GM19468 (cell line): ENCODE results near the gene PTPN21.

Experiments
- ATAC-seq: cut with Tn5 transposase; IDR thresholded peaks from one replicate; pipeline ENCODE4 v1.9.1; 2021; ENCODE audit warnings: mild to moderate bottlenecking, moderate library complexity, moderate number of reproducible peaks; ENCODE audit not compliant: unreplicated experiment; ENCODE audit errors: extremely low read depth

PTPN21 gene

GRCh38 chr14:88476825-88477224, 78.0 kb downstream of the PTPN21 start:
- ATAC-seq, result no peak

DNA sequence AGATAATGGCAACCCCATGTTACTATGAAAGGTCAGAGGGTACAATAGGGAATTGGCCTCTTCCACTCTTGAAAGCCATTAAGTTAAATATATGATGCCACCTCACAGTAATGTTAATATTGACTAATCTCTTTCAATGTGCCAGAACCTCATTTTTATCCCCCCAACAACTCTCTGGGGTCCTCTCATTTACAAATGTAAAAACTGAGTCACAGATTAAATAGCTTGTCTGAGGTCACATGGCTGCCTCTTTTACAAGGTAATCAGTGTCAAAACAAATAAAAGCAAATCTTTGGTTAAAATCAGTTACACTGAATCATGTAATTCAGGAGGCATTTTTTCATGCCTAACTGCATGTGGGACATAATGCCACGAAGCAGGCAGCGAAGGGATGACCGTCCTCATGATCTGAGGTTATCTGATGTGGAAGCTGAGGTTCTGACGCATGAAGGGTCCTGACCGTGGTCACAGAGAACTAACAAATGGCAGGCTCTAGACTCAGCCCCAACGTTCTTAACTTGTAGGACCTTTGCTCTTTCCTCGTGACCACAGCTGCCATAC, 78.5 kb downstream of the PTPN21 start:
- no peak for ATAC-seq

GRCh38 chr14:88473791-88474190, 81.0 kb downstream of the PTPN21 start:
- no peak for ATAC-seq

- ATAC-seq, result no peak
These were observed 84.0 kb downstream of the PTPN21 start for GRCh38 chr14:88470542-88471440.

- ATAC-seq, result no peak
These were observed 86.4 kb downstream of the PTPN21 start for GRCh38 chr14:88468406-88468805.

GRCh38 chr14:88463318-88463717, 91.5 kb downstream of the PTPN21 start:
- no peak for ATAC-seq

DNA sequence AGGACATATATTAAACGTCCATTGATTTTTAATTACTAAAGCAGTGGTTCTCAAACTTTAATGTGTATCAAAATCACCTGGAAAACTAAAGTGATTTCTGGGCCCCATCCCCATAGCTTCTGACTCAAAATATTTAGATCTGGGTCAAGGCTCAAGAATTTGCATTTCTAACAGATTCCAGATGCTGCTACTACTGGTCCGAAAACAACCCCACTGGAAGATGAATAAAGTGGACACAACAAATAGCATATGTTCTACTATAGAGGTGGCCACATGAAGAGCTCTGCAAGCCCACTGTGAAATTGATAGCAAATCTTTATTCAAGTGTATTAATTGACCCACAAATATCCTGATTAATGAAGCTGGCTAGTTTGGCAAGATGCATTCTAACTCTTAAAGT, 99.9 kb downstream of the PTPN21 start:
- ATAC-seq, result no peak

- ATAC-seq, result no peak
These were observed 102.6 kb downstream of the PTPN21 start for GRCh38 chr14:88452231-88452630.

DNA sequence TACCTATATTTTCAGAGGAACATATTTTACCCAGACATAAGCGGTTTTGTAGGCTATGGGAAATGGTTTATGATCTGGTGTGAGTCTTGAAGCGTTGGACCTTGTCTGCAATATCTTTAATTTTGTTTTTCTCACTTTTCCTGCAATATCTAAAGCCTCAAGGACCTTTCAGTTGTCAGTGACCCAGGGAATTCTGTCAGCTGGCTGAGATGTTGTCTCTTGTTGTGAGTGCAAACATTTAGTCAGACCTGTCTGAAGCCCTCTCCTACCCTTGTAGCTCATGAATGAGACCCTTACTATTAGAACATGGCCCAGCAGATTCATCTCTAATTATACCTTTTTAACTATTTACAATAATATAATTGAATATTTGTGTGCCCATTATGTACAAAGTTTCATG, 115.7 kb downstream of the PTPN21 start:
- no peak for ATAC-seq

DNA sequence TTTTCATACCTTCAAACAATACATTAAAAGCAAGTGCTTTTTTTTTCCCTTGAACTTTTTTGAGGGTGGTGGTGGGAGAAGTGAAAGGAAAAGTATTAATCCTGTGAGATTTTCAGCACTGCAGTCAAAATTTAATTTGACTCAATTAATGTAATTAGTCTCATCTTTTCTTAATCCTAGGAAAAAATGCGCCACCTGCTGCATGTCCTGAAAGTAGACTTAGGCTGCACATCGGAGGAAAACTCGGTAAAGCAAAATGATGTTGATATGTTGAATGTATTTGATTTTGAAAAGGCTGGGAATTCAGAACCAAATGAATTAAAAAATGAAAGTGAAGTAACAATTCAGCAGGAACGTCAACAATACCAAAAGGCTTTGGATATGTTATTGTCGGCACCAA, 117.1 kb downstream of the PTPN21 start:
- ATAC-seq, result no peak

- no peak for ATAC-seq
These were observed 123.8 kb downstream of the PTPN21 start for GRCh38 chr14:88430976-88431375.

- ATAC-seq, result no peak
These were observed 128.5 kb downstream of the PTPN21 start for GRCh38 chr14:88426271-88426670.

- no peak for ATAC-seq
These were observed 130.2 kb downstream of the PTPN21 start for GRCh38 chr14:88424573-88424972.

DNA sequence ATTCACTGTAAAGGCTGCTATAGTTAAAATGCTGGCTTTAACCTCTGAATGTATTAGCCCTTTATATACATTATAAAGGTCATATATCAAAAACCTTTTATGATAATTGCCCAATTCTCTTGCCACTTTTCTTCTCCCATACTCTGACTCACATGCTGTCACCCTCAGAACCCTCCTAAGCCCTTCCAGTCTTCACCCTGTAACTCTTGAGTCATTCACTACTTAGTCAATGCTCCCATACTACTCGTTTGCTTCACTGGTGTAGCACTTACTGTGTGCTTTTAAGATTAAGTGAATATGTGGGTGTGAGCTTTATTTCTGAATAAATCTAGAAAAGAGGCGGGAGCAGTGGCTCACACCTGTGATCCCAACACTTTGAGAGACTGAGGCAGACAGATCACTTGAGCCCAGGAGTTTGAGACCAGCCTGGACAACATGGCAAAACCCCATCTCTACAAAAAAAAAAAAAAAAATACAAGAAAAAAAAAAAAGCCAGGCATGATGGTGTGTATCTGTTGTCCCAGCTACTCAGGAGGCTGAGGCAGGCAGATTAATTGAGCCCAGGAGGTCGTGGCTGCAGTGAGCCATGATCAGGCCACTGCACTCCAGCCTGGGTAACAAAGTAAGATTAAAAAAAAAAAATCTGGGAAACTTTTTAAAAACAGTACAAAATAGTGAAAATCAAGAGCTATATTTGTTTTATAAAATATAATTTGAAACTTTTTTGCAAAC, 131.7 kb downstream of the PTPN21 start:
- ATAC-seq, result no peak

DNA sequence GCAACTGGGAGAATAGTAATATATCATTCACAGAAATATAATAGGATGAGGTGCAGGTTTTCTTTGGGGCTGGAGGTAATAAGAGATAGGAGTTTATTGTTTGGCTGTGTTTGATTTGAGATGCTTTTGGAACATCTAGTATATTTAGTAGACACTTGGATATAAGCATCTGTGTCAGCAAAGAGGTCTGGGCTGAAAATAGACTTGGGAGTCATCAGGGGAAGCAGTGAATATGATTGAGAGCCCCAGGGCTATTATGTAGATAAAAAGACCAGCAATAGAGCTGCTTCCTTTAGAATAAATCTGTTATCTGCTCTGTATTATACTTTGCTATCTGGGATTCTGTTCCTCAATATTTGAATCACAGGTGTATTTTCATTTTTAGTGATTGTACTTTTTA, 132.8 kb downstream of the PTPN21 start:
- ATAC-seq, result no peak

DNA sequence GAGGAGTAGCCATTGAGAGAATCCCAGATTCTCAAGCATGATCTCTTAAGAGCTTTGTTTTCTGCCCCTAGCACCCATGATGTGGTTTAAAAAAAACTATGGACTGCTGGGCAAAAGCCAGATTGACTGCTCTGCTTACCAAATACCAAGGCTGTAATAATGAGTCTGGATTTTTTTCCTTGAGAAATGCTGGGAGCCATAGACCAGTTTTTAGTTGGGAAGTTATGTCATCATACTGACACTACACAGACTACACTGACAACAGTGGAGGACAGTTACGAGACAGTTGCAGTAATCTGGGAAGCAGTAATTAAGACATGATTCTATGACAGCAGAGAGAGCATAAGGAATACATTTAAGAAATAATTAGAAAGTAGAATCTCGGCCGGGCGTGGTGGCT, 133.5 kb downstream of the PTPN21 start:
- no peak for ATAC-seq

DNA sequence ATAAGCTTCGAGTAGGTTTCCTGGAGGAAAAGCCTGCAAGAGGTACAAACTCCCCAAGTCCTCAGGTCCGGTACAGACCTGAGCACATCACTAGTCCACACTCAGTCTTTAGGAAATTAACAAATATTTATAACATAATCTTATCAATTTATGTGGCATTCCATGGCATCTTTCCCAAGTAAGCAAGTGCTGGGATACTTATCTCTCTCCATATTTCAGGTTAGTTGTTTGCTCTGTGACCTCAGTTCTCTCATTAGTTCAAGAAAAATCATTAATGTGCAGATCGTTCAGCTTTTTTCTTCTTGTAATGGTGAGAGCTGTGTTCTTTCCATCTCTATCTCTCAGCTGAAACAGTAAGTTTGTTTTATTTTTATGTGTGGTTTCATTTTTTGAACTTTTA, 134.6 kb downstream of the PTPN21 start:
- ATAC-seq, result no peak

DNA sequence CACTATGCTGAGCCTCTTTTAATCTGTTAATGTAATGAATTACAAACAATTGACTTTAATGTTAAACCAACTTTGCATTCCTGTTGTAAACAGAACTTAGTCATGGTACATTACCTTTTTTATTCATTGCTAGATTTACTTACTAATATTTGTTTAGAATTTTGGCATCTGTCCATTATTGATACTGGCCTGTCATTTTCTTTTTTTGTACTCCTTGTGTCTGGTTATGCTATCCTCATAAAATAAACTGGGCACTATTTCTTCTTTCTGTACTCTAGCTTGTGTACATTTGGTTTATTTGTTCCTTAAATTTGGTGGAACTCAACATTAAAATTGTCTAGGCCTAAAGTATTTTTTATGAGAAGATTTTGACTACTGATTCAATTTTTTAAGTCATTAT, 137.2 kb downstream of the PTPN21 start:
- no peak for ATAC-seq
